Measurements from ENCODE around the gene XBP1.
A peak's percentile ranks its signal among the peaks of the same experiment; 100 is the strongest.
"Not testable (repeated sequence)": the region's sequence is repeated elsewhere in the genome, so short reads cannot be mapped to it uniquely, and the experiment has no call there.

Gene XBP1

DNA sequence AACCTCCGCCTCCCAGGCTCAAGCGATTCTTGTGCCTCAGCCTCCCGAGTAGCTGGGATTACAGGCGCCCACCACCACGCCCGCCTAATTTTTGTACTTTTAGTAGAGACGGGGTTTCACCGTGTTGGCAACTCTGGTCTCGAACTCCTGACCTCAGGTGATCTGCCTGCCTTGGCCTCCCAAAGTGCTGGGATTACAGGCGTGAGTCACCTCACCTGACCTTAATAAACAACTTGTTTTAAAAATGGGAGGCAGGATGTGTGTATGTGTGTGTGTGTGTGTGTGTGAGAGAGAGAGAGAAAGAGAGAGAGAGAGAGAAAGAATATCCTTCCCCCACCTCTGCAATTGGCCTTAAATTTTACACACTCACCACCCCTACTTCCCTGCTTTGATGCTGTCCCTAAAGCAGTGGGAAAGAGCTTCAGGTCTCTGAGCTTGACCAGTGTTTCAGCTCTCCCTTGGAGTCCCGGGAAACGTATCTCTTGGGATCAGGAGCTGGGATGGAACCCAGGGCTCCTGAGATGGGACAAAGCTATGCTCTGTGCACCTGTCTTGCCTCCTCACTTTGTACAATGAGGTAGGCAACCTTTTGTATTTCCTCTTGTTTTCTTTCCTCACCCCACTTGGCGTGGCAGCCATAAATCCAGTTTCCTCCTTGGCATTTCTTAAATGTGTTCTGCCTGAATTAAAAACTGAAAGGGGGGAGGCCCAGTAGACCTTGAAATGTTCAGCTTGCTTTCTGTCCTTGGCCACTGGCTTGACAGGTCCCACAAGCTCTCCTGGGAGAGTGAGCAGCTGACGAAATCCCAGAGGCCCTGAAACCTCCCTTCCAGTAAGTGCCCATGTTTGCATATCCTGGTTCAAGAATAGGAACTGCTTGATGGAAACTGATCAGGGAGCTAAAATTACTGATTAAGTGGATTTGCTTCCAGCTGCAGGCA is 17.8 kb upstream of the XBP1 start:
- DNase-seq: no peak

DNA sequence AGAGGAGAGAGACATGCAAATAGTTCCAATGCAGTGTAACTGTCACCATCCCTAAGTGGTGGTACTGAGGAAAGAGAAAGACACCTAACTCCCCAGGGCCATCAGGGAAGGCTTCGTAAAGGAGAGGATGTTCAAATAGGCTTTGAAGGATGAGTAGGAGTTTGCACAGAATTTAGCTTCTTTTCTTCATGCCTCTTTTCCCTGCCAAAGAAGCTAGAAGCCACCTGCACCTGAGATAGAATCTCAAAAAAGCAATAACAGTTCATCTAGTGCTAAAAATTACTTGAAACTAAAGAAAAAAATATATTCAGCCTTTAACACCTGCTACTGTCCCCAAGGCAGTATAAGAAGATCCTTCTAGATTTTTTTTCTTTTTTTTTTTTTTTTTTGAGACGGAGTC is 16.7 kb upstream of the XBP1 start:
- DNase-seq: no peak

DNA sequence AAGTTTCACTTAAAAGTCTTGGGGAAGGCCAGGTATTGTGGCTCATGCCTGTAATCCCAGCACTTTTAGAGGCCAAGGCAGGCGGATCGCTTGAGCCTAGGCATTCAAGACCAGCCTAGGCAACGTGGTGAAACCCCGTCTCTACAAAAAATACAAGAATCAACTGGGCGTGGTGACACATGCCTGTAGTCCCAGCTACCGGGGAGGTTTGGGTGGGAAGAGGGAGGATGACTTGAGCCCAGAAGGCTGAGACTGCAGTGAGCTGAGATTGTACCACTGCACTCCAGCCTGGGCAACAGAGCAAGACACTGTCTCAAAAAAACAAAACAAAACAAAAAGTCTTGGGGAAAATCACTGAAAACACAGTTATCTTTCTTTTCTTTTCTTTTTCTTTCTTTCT is 15.4 kb upstream of the XBP1 start:
- DNase-seq: no peak

DNA sequence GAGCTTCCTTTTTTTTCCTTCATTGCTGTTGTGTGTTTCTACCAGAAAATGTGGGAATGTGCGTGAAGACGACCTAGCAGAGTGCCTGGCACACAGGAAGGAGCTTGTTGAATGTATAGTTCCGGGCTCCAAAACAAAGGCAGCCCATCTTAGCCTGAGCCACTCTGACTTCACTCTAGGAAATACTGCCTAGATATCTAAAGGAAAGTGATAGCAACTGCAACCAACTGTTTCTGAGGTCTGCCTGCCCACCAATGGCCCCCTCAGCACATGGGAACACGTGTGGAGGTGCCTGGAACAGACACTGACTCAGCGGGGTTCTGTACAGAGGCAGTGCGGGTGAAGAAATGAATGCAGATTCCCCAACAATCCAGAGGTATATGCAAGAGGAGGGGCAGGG is 14.7 kb upstream of the XBP1 start:
- DNase-seq: no peak

DNA sequence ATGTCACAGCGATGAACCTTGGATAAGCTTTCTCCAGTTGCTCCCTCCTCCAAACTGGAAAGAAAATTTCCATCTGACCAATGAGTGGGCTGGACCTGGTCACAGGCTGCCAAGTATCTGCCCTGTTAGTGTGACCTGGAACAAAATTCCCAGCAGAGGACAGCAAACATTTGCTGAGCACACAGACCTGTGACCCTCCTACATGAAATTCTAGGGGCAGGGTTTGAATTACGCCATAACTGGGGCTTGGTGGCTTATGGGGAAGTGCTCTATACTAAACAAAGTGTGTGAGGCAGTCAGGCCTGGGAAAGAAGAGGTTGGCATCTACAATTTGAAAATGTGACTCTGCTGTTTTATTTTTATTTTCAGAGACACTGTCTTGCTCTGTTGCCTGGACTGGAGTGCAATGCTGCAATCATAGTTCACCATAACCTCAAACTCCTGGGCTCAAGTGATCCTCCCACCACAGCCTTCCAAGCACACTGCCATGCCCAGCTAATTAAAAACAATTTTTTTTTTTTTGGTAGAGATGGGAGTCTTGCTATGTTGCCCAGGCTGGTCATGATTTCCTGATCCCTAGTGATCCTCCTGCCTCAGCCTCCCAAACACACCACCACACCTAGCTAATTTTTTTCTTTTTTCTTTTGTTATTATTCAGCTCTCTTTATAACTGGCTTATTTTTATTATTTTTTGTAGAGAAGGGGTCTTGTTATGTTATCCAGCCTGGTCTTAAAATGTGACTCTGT is 13.6 kb upstream of the XBP1 start:
- DNase-seq: no peak

DNA sequence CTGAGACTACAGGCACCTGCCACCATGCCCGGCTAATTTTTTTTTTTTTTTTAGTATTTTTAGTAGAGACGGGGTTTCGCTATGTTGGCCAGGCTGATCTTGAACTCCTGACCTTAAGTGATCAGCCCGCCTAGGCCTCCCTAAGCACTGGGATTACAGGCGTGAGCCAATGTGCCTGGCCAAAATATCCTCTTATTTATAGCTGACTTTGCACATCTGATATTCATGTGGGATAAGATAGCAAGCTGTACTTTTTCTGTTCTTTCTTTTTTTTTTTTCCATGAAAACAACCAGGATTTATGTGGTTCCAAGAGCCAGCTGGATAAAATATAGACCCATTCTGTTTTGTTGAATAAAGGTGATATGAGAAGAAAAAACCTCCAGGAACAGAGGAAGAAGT is 12.1 kb upstream of the XBP1 start:
- no peak for DNase-seq

DNA sequence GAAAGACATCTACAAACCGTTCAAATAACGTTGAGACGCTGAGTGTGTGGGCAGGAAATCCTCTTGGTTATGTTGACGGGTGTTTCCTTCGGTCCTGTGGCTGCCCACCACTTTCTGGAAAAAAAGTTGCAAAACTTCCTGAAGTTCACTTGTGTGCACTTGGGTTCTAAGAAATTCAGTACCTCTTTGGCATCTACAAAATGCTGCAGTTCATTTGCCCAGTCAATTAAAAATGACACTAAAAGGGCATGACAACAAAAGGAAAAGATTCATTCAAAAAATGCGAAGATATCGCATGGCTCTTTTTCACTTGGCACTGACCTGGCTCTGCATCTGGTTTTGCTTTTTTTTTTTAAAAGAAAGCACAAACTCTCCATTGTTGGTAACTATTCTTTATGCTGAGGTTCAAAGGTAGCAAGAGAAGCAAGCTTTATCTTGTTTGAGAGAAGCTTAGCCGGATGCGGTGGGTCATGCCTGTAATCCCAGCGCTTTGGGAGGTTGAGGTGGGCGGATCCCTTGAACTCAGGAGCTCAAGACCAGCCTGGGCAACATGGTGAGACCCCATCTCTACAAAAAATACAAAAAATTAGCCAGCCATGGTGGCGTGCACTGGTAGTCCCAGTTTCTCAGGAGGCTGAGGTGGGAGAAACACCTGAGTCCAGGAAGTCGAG is 10.6 kb upstream of the XBP1 start:
- DNase-seq: no peak

DNA sequence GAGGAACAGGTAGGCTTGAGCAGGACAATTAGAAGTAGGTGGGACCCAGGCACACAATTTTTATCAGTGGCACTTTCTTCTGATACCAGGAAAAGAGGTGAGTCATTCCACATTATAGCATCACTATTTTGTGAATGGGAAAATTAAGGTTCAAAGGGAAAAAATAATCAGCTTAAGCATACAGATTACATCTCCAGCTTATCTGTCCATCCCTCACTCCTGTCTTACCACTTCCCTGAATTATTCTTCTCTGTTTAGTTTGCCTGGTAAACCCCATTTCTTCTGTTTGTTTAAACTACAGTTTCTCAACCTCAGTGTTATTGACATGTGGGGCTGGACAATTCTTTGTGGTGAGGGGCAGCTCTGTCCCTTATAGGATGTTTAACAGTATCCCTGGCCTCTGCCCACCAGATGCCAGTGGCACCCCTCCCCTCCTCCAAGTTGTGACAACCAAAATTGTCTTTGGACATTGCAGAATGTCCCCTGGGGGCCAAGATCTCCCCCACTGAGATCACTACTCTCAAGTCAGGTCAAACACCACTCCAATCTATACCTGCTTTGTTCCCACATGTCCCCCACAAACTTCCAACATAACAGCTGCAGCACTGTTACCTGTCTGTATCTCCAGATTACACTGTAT is 8.5 kb upstream of the XBP1 start:
- no peak for DNase-seq

DNA sequence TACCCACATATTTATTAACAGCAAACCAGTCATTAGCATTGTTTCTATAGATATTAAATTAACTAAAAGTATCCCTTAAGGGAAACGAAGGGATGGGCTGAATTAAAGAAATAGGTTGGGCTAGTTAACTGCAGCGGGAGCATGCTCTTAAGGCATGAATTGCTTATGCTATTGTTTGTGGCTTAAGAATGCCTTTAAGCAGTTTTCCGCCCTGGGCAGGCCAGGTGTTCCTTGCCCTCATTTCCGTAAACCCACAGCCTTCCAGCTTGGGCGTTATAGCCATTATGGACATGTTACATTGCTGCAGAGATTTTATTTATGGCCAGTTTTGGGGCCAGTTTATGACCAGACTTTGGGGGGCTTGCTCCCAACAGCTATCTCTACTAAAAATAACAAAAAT is 5.1 kb upstream of the XBP1 start:
- DNase-seq: not testable (repeated sequence)

DNA sequence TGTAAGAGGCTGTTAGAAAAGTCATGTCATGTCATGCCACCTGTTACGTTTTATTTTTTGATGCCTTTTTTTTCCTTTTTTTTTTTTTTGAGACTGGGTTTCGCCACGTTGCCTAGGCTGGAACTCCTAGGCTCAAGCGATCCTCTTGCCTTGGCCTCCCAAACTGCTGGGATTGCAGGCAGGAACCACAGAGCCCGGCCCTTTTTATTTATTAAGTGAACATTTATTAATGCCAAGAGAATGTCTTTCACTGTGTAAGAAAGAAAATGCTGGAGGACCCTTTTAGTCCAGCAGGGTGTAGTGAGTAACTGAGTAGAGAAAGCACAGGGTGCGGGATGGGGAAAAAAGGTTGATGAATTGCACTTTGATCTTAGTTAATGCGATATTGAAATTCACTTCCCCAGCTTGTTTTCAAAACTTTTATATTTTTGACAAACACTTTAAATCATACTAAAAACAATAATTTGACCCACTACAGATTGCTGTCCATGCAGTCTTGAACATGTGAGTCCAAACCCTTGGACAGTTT is 2.3 kb upstream of the XBP1 start:
- DNase-seq: no peak

DNA sequence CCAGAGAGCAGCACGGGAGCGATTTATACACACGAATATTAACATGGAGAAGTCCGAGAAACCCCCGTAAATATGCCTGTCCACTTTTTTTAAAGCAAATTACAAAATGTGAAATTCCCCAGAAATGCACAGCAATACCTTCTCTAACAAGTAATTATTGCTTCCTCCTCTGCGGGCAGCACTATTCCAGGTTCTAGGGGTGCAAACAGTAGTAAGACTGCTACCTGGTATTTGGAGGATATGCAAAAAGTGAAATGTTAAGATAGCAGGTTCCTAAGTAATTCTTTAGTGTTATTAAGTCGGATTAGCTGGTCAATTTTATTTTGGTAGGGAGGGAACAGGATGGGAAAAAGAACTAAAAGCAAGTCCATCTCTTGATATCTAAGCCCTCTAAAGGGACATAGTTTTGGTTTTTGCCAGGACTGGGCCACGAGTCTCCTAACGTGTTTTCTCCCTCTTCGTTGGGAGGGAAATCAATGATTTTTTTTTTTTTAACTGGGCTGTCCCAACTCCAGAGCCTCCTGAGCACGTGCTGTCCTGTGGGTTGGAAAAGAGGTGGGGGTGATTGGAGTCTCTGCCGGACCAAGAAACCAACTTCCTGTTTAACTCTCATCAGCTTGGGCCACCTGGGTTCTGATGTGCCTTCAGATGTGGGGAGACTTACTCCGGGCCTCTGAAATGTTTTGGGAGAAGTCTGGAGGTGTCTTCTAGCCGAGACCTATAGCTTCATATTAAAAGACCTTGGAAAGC is 1.7 kb upstream of the XBP1 start:
- DNase-seq: no peak

DNA sequence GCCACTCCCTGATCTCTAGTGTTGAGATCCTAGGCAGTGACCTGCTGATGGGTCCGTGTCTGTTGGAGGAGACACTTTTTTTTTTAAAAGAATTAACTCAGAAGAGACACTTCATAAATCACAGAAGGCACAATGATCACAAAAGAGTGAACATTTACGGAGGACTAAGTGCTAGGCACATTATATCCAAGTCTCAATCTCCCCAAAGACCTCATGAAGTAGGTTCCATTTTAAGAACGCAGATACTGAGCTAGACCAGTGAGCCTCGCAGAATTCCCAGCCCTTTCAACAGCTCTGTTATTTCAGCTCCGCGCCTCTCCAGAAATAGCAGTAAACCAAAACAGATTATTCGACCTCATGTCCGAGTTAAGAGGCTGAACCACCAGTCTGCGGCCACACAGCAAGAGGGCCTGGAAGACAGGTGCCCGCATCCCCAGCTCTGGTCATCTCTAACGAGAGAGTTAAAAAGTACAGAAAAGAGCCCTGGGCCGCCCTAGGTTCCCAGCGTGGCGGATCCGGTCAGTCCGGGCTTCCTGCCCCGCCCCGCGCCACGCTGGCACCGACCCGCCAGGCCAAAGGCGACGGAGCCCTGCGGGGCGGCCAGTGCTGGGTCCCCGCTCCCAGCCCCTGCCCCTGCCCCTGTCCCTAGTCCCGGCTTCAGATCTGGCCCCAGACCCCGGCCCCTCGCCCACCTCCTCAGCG is 612 bp downstream of the XBP1 start:
- DNase-seq: peak; percentile 54

DNA sequence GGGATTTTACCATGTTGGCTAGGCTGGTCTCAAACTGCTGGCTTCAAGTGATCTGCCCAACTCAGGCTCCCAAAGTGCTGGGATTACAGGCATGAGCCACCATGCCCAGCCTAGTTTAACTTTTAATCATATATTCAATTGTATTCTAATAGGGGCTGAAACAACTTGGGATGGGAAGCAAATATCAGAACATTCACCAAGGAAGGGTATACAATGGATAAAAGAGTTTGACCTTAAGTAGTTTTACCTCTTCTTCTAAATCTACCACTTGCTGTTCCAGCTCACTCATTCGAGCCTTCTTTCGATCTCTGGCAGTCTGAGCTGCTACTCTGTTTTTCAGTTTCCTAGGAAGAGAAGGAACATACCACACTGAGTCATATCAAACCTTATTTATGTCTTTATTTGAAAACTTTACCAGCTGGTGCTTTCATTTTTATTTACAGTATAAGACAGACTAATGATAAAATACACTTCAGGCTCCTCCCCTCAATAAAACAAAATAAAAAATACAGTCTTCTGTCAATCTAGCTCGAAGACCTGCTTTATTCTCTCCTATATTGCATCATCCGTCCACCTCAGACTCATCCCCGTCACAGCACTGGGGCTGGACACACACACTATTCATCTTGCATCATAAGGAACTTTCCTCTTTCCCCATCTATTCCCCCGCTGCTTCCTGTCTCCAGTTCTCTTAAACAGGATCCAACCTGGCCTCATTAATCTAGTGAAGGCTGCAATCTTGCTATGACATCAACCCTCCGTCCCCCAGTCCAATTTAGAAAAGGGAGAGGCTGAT is 1.4 kb downstream of the XBP1 start:
- DNase-seq: peak; percentile 97

DNA sequence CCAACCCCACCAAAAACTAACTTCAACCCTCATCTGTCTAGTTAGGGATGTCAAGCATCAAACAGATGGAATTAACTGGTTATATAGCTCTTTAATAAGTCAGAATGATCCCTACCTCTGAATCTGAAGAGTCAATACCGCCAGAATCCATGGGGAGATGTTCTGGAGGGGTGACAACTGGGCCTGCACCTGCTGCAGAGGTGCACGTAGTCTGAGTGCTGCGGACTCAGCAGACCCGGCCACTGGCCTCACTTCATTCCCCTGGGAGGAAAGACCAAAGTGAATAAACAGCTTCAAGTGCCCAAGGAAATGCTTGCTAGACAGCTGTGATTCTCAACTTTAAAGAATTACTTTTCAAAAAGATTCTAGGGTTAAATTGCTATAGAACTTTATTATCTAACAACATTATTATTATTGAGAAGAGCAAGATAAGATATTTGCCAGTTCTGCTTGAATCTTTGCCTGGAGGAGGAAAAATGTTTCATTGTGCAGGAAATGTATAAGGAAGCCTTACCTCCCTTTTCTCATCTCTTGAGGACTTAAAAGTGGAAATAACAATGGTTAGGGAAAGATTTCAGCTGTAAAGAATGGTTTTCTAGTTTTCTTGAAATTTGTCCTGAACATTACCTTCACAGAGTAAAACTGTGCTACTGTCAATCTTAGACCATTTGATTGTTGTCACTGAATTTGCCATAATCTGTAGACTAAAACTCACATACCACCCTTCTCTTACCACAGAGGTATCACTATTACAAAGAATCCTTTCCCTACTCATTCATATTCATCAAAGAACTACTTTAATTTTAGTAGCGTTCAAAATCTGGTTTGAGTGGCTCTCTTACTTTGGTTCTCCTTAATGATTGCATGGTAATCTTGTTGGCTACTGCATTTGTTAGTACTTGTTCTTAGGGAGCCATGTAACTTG is 4.2 kb downstream of the XBP1 start:
- no peak for DNase-seq

DNA sequence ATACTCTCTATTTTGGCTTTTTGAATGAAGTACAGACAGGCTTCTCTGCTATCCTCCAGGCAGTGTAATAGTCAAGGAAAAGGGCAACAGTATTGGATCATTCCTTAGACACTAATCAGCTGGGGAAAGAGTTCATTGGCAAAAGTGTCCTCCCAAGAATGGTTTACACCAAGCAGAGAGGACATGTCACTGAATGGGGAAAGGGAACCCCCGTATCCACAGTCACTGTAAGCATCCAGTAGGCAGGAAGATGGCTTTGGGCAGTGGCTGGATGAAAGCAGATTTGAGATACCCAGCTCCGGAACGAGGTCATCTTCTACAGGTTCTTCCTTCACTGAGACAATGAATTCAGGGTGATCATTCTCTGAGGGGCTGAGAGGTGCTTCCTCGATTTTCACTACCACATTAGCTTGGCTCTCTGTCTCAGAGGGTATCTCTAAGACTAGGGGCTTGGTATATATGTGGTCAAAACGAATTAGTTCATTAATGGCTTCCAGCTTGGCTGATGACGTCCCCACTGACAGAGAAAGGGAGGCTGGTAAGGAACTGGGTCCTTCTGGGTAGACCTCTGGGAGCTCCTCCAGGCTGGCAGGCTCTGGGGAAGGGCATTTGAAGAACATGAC is 5.2 kb downstream of the XBP1 start:
- no peak for DNase-seq

DNA sequence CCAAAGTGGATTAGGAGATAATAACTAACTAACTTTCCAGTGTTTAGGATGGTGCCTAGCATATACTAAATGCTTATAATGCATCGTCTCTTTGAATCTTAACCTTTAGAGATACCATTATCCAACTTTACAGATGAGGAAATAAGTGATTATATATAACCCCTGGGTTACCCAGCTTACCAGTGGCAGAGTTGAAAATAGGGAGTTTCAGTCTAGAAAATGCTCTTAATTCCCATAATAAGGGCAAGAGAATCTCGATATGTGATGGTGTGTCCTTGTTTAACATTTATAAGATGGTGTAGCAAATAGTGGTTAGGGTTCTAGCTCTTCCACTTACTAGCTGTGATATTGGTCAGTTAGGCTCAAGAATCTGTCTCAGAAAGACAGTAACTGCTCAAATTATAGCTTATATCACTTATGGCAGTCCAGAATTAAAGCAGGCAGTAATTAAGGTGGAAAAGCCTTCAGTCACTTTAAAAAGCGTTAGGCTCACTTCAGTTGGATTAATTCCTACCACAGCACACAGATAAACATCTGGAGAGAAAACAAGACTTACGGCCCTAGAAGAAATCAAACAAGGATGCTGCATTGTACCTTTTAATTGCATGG is 6.3 kb downstream of the XBP1 start:
- DNase-seq: no peak

DNA sequence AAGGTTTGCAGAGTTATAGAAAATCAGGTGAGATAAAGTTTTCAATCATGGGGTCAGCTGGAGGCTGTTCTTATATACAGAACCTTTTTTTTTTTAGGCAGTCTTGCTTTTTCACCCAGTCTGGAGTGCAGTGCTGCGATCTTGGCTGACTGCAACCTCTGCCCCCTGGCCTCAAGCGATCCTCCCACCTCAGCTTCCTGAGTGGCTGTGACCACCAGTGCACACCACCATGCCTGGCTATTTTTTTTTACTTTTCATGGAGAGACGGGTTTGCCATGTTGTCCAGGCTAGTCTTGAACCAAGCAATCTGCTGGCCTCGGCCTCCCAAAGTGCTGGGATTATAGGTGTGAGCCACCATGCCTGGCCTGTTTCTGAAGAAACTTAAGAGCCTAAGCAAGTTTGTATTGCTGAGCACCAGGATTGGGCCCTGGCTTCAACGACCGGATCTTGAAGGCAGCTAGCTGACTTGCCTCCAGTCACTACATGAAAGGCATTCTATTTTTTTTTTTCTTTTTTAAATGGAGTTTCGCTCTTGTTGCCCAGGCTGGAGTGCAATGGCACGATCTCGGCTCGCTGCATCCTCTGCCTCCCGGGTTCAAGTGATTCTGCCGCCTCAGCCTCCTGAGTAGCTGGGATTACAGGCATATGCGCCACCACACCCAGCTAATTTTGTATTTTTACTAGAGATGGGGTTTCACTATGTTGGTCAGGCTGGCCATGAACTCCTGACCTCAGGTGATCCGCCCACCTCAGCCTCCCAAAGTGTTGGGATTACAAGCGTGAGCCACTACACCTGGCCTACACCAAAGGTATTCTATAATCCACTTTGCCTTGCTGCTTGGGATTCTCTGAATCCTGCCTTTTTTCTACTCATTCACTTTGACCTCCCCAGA is 7.6 kb downstream of the XBP1 start:
- no peak for DNase-seq
